Breast epithelium (tissue), 3 donors: Measurements from ENCODE around the gene SSTR3.
A peak's percentile ranks its signal among the peaks of the same experiment; 100 is the strongest.

Source experiments
- POLR2A ChIP-seq: fragments of 450-650 bp; IDR thresholded peaks from one replicate; pipeline ENCODE4 v1.6.1; 2016; ENCODE audit warnings: antibody characterized with exemption, mild to moderate bottlenecking, moderate library complexity
- POLR2AphosphoS5 ChIP-seq, 3 donors: sonication (generic); formaldehyde crosslinking; IDR thresholded peaks; one replicate each; pipeline ENCODE4 v1.6.1; 2017; ENCODE audit warnings: antibody characterized with exemption in 3 of 3
- TF ChIP-seq, protein P1 (sequence below), 3 donors: fragments of 450-650 bp; IDR thresholded peaks; one replicate each; pipeline ENCODE4 v1.5.1; 2016 to 2017; ENCODE audit warnings: antibody characterized with exemption in 3 of 3, mild to moderate bottlenecking in 3 of 3, moderate library complexity in 3 of 3

DNA sequence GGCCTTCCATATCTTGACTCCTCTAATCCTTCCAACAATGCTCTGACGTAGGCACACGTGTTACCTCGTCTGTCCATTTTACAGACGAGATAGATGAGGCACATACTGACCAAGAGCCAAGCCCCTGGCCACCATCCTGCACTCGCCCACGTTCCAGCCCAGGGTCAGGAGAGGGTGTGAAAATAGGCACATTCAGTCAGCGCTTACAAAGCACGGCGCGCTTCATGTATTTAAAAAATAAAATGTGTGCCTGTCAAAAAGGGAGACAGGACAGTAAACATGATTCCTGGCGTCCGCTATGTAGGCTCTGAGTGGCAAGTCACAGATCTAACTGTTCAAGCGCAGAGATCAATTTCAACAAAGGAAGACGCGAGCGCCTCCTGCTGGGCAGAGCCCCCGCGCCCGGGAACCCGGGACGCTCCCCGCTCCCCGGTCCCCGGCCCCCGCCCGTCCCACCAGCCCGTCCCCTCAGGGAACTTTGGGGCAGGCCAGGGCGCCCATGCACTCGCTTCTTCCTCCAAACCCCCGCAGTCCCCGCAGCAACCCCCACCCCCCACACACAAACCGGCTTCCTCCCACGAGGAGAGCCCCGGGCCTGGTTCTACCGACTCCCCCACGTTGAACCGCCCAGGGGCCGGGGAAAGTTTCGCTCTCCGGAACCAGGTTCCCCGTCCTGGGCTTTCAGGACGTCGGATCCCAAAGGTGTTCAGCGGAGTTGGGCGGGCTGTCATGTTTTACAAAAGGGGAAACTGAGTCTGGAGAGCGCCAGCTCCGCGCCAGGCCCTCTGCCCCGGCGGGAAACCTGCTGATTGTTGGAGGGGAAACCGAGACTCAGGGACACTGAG lies 13.8 kb downstream of the SSTR3 start:
- TF ChIP-seq, protein P1, sequence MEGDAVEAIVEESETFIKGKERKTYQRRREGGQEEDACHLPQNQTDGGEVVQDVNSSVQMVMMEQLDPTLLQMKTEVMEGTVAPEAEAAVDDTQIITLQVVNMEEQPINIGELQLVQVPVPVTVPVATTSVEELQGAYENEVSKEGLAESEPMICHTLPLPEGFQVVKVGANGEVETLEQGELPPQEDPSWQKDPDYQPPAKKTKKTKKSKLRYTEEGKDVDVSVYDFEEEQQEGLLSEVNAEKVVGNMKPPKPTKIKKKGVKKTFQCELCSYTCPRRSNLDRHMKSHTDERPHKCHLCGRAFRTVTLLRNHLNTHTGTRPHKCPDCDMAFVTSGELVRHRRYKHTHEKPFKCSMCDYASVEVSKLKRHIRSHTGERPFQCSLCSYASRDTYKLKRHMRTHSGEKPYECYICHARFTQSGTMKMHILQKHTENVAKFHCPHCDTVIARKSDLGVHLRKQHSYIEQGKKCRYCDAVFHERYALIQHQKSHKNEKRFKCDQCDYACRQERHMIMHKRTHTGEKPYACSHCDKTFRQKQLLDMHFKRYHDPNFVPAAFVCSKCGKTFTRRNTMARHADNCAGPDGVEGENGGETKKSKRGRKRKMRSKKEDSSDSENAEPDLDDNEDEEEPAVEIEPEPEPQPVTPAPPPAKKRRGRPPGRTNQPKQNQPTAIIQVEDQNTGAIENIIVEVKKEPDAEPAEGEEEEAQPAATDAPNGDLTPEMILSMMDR (IDR thresholded peaks at IDR 0.05) = peak in 2 of 3 donors; percentile 52 to 59
- no peak for TF ChIP-seq POLR2A
- no peak for TF ChIP-seq POLR2AphosphoS5 (IDR thresholded peaks at IDR 0.05)
